DMS153 (cell line): Measurements from ENCODE around the gene POMT2.

Experiments
- DNase-seq: peaks from one replicate; lab custom pipeline; 2025; lab: John Stamatoyannopoulos, UW

POMT2 gene

GRCh38 chr14:77240336-77240915, 80.3 kb downstream of the POMT2 start:
- no peak for DNase-seq

- no peak for DNase-seq
Observed at GRCh38 chr14:77239412-77239811, 81.3 kb downstream of the POMT2 start.

- DNase-seq, result no peak
Observed at GRCh38 chr14:77238996-77239395, 81.7 kb downstream of the POMT2 start.

GRCh38 chr14:77238356-77238755, 82.3 kb downstream of the POMT2 start:
- DNase-seq, result no peak

- no peak for DNase-seq
Observed at GRCh38 chr14:77236814-77237213, 83.9 kb downstream of the POMT2 start.

- DNase-seq, result no peak
Observed at GRCh38 chr14:77231721-77232120, 89.0 kb downstream of the POMT2 start.

- DNase-seq, result no peak
Observed at GRCh38 chr14:77230914-77231313, 89.8 kb downstream of the POMT2 start.

- no peak for DNase-seq
Observed at GRCh38 chr14:77228056-77228455, 92.6 kb downstream of the POMT2 start.

GRCh38 chr14:77225892-77226557, 94.7 kb downstream of the POMT2 start:
- no peak for DNase-seq

- no peak for DNase-seq
Observed at GRCh38 chr14:77225254-77225653, 95.4 kb downstream of the POMT2 start.
